GM12892 (cell line): Measurements from ENCODE around the gene ADARB2.

ENCODE experiments used
- POLR2A ChIP-seq: IDR thresholded peaks from 2 replicates; pipeline ENCODE4 v1.6.1; 2011; ENCODE audit warnings: low read depth, low read length, control low read depth
- POLR2AphosphoS5 ChIP-seq: IDR thresholded peaks from 2 replicates; pipeline ENCODE4 v1.6.1; 2011; ENCODE audit warnings: low read depth, low read length, control low read depth
- TAF1 ChIP-seq: IDR thresholded peaks from 2 replicates; pipeline ENCODE4 v1.6.1; 2011; ENCODE audit warnings: low read depth, mild to moderate bottlenecking, control low read depth, low read length, borderline replicate concordance

- TF ChIP-seq TAF1 (no peak), POLR2AphosphoS5 (no peak), POLR2A (no peak)
Observed at GRCh38 chr10:1524540-1524939, 212.8 kb downstream of the ADARB2 start.
